ENCODE data around the gene STAC2. TPM values are rescaled to one million over a fixed set of nuclear protein-coding genes. Genes with fewer than 3 reads are reported as not detected.

STAC2 gene
- total RNA-seq, 1 experiment from 2014 or later, result 0.08 TPM

- H3K9me3 ChIP-seq (ENCODE audit: control insufficient read depth, insufficient read depth, low read depth, low read length), result no peaks in the 10 kb centered on the region
- CTCF ChIA-PET, result no interaction called here
- BruUV-seq (replicated peaks), result no TSS peak
- POLR2A ChIA-PET, result no interaction called here
- peak overlapping the region; percentile 78 to 93 for H3K4me3 ChIP-seq (ENCODE audit: low read depth in 2 of 2, low read length in 2 of 2)
- peaks cover 15% of the 10 kb centered on the region; the same call in 1 of the 2 replicates for H3K36me3 ChIP-seq (ENCODE audit: control insufficient read depth, insufficient read depth, low read length)
- peak overlapping the region; percentile 97 for H3K27ac ChIP-seq (ENCODE audit: low read length)
- DNase-seq (ENCODE audit: low read depth, low spot score) (no peak), ATAC-seq (no peak)
- in situ Hi-C loops (cut with HindIII; ENCODE audit: low pct_unique_long_range_greater_than_20kb, low sequenced_read_pairs), result no loop called here
- intact Hi-C loops (cut with micrococcal nuclease; ENCODE audit: unreplicated experiment), result no loop called here
- peaks cover 20% of the 10 kb centered on the region for H3K4me1 ChIP-seq (ENCODE audit: control insufficient read depth, insufficient read depth, low read length)
- no peaks in the 10 kb centered on the region for H3K27me3 ChIP-seq (ENCODE audit: control insufficient read depth, insufficient read depth, low read length)
- TF ChIP-seq POLR2AphosphoS5 (IDR thresholded peaks at IDR 0.05; ENCODE audit: low read depth, low read length), result peak; percentile 40; the same call in 1 of the 2 replicates
- no peak for TF ChIP-seq CTCF (IDR thresholded peaks at IDR 0.05)
Observed at GRCh38 chr17:39200957-39201510, 24.7 kb downstream of the STAC2 start.

GRCh38 chr17:39200070-39200879 is 25.5 kb downstream of the STAC2 start, which contains the start of gene RPL19:
TSS of gene RPL19 (plus strand) at chr17:39200283. CDS start at chr17:39200345, 62 bp downstream.
- ChIA-PET POLR2A (interaction anchor here (0.6 to 0.8 kb wide), 4 partner anchors 40 to 144 kb away, joined by 3 to 10 read pairs (median 6); no protein-coding TSS in a partner anchor), CTCF (no interaction called here)
- Histone ChIP-seq H3K4me1 (ENCODE audit: control insufficient read depth, insufficient read depth, low read length) (peaks cover 28% of the 10 kb centered on the region), H3K9me3 (ENCODE audit: control insufficient read depth, insufficient read depth, low read depth, low read length) (no peaks in the 10 kb centered on the region), H3K36me3 (ENCODE audit: control insufficient read depth, insufficient read depth, low read length) (peaks cover 15% of the 10 kb centered on the region; the same call in 1 of the 2 replicates), H3K27ac (ENCODE audit: low read length) (peak within 1 kb of the TSS; percentile 97), H3K4me3 (ENCODE audit: low read depth in 2 of 2, low read length in 2 of 2) (peak within 1 kb of the TSS; percentile 78 to 93), H3K27me3 (ENCODE audit: control insufficient read depth, insufficient read depth, low read length) (no peaks in the 10 kb centered on the region)
- peak; percentile 93 for TF ChIP-seq POLR2AphosphoS5 (IDR thresholded peaks at IDR 0.05; ENCODE audit: low read depth, low read length)
- no peak for TF ChIP-seq TCF7L2 (IDR thresholded peaks at IDR 0.05; ENCODE audit: low read depth, low read length)
- 0 out of 2 replicates have a peak, but pooled peaks have one; percentile 6 for TF ChIP-seq SIN3A (IDR thresholded peaks at IDR 0.05; ENCODE audit: borderline replicate concordance, insufficient read depth, low read depth, low read length)
- intact Hi-C loops (cut with micrococcal nuclease; ENCODE audit: unreplicated experiment), result no loop called here
- in situ Hi-C loops (cut with HindIII; ENCODE audit: low pct_unique_long_range_greater_than_20kb, low sequenced_read_pairs), result no loop called here
- DNase-seq (ENCODE audit: low read depth, low spot score) (no peak), ATAC-seq (peak; percentile 69)
- BruUV-seq (replicated peaks), result no TSS peak

GRCh38 chr17:39199820-39200069 is 26.0 kb downstream of the STAC2 start:
- H3K27me3 ChIP-seq (ENCODE audit: control insufficient read depth, insufficient read depth, low read length), result no peaks in the 10 kb centered on the region
- TF ChIP-seq TCF7L2 (IDR thresholded peaks at IDR 0.05; ENCODE audit: low read depth, low read length), result no peak
- peak; percentile 65; the same call in 1 of the 2 replicates for TF ChIP-seq POLR2AphosphoS5 (IDR thresholded peaks at IDR 0.05; ENCODE audit: low read depth, low read length)
- TF ChIP-seq SIN3A (IDR thresholded peaks at IDR 0.05; ENCODE audit: borderline replicate concordance, insufficient read depth, low read depth, low read length), result no peak
- TF ChIP-seq CTCF (IDR thresholded peaks at IDR 0.05), result no peak
- no peak for TF ChIP-seq REST (IDR thresholded peaks at IDR 0.05; ENCODE audit: insufficient read depth in 1 of 2, low read depth in 2 of 2, low read length in 1 of 2)
- no peaks in the 10 kb centered on the region for H3K9me3 ChIP-seq (ENCODE audit: control insufficient read depth, insufficient read depth, low read depth, low read length)
- intact Hi-C loops (cut with micrococcal nuclease; ENCODE audit: unreplicated experiment) (no loop called here), in situ Hi-C loops (cut with HindIII; ENCODE audit: low pct_unique_long_range_greater_than_20kb, low sequenced_read_pairs) (no loop called here)
- DNase-seq (ENCODE audit: low read depth, low spot score), result peak; percentile 59
- ChIA-PET POLR2A (interaction anchor here (0.6 to 0.8 kb wide), 4 partner anchors 39 to 144 kb away, joined by 3 to 10 read pairs (median 6); no protein-coding TSS in a partner anchor), CTCF (no interaction called here)
- peak; percentile 76 for ATAC-seq
- no TSS peak for BruUV-seq (replicated peaks)
- H3K27ac ChIP-seq (ENCODE audit: low read length), result peak overlapping the region; percentile 97
- peaks cover 28% of the 10 kb centered on the region for H3K4me1 ChIP-seq (ENCODE audit: control insufficient read depth, insufficient read depth, low read length)
- peak overlapping the region; percentile 78 to 93 for H3K4me3 ChIP-seq (ENCODE audit: low read depth in 2 of 2, low read length in 2 of 2)
- peaks cover 15% of the 10 kb centered on the region; the same call in 1 of the 2 replicates for H3K36me3 ChIP-seq (ENCODE audit: control insufficient read depth, insufficient read depth, low read length)
